HG03342 (cell line): ENCODE measurements around the gene TEAD1.

Experiments used
- ATAC-seq: cut with Tn5 transposase; IDR thresholded peaks from one replicate; pipeline ENCODE4 v1.9.1; 2021; ENCODE audit warnings: mild to moderate bottlenecking, moderate library complexity; ENCODE audit not compliant: unreplicated experiment

TEAD1 gene

GRCh38 chr11:12963792-12964536 lies 289.7 kb downstream of the TEAD1 start:
- peak; percentile 76 for ATAC-seq

GRCh38 chr11:12964650-12965049 lies 290.4 kb downstream of the TEAD1 start:
- ATAC-seq, result no peak

DNA sequence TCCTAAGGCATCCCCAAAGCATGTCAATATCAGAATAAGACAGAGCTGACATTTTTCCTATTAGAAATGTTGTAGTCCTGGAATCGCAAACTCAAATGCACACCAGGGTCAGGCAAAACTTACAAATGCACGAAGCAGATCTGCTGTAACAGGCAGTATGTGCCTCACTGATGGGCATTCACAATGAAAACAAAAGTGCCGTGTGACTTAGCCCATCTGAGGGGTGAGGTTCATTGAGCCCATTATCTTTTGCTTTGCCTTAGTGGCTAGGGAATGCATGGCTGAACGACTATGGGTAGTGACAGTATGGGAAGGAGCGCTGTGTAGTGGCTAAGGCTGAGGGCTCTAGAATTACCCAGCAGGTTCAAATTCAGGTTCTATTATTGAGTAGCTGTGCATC lies 291.8 kb downstream of the TEAD1 start:
- ATAC-seq, result no peak

DNA sequence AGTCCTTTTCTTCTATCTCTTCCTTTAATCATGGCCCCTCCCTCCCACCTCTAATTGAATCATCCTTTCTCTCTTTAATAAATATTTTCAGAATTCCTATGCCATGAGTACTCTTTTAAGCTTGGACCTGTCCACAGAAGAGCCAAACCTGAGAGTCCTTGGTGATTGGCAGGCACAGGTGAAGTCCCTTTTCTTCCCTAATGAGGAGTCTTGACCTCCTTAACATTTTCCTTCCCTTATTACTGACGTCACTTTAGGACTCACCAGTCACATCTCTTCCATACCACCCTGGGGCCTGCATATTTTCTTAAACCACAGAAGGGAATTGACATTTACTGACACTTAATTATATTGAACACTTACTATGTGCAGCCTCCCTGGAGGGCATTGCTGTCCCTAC lies 293.9 kb downstream of the TEAD1 start:
- no peak for ATAC-seq

GRCh38 chr11:12968826-12969225 lies 294.6 kb downstream of the TEAD1 start:
- no peak for ATAC-seq

- ATAC-seq, result no peak
Measured at GRCh38 chr11:12971955-12972354, 297.7 kb downstream of the TEAD1 start.

- no peak for ATAC-seq
Measured at GRCh38 chr11:12973528-12974181, 299.4 kb downstream of the TEAD1 start.

DNA sequence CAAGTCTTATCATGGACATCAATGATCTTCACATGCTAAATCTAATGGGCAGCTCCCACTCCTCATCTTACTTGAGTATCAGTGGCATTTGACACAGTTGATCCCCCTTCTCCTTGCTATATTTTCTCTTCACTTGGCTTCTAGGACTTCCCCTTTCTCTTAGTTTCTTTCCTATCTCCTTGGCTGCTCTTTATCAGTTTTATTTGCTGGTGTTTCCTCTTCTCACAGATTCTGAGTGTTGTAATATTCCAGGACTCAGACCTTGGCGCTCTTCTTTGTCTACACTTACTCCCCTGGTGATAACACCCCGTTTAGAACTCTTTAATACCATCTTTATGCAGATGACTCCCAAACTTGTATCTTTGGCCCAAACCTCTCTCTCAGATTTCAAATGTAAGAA lies 301.0 kb downstream of the TEAD1 start:
- no peak for ATAC-seq

DNA sequence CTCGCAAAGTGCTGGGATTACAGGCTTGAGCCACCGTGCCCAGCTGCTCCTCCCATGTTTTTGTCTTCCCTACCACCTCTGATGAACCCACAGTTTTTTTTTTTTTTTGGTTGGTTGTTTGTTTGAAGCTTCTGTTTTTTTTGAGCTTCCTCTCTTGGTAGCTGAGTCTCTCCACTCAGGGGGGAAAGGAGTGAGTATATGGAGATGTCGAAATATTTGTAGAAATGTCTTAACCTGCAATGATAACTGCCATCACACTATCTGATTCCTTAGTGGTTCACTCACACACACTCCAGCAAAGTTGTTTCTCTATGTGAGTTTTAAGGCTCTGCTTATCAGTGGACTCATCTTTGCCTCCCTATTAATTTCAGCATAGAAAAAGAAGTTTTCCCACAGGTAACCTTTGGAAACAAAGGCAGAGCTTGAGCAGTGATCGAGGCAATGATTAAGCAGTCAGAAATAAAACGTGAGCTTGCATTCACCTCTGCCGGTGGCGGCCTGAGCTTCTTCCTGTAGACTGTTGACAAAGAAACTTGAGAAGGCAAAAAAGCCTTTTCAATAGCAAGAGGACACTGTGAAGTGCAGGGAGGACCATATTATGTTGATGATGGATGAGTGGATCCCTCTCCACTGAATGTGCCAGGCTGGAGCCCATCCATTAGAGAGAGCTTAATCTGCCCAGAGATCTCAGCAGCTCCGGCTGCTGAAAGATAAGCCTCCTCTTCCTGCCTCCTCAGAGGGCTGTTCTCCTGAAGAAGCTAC lies 305.9 kb downstream of the TEAD1 start:
- ATAC-seq, result no peak

DNA sequence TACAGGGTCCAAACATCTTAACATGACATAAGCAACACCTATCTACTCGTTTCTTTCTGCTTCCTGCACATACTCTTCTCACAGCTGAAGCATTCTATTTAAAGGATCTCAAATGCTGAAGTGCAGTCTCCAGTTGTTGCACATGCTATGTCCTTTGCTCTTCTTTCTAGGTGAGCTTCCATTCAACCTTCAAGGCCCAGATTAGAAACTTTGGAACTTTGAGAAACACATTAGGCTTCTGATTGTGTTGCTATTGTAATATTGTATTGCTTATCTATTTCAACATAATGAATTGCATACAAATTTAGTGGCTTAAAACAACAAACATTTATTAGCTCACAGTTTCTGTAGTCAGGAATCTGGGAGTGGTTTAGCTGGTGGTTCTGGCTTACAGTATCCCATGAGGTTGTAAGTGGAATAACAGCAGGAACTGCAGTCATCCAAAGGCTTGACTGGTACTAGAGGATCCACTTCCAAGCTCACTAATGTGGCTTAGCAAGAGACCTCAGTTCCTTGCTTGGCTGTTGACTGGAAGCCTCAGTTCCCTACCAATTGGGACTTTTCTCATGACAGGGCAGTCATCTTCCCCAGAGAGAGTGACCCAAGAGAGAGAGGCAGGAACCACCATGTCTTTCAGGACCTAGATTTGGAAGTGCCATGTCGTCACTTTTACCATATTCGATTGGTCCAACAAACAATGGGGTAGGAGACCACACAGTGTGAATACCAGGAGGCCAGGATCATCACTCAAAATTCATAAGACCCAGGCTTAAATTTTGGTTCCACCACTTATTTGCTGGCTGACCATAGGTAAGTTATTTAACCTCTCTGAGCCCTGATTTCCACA lies 307.7 kb downstream of the TEAD1 start:
- ATAC-seq, result no peak

- no peak for ATAC-seq
Measured at GRCh38 chr11:12983336-12983735, 309.1 kb downstream of the TEAD1 start.

- no peak for ATAC-seq
Measured at GRCh38 chr11:12986194-12986898, 312.1 kb downstream of the TEAD1 start.

DNA sequence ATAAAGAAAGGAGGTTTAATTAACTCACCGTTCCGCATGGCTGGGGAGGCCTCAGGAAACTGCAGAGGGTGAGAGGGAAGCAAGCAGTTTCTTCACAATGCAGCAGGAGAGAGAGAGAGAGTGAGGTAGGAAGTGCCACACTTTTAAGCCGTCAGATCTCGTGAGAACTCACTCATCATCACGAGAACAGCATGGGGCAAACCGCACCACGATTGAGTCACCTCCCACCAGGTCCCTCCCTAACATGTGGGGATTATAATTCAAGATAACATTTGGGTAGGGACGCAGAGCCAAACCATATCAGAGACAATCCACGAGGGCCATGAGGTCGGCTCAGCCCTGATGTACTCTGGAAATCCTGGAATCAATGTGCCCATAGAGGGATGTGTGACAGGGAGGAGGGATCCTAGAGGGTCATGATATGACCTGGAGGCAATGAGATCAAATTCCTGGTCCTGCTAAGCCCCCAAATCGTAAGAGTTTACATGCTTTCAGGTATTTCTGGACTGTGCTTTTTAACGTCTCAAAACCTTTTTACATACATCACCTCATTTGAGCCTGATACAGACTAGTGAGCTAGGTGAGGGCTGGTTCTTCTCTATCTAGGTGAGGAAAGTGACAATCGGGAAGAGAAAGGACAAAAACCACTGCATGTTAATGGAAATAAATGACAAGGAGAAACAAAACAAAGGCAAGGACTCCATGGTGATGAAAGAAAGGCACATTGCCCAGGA lies 315.4 kb downstream of the TEAD1 start:
- no peak for ATAC-seq

- no peak for ATAC-seq
Measured at GRCh38 chr11:12990162-12990480, 315.9 kb downstream of the TEAD1 start.

GRCh38 chr11:12991426-12991825 lies 317.2 kb downstream of the TEAD1 start:
- ATAC-seq, result no peak

GRCh38 chr11:12993626-12994025 lies 319.4 kb downstream of the TEAD1 start:
- no peak for ATAC-seq
